GM10847 (cell line): ENCODE data around the gene DNAI2.

Source experiments
- POLR2A ChIP-seq: IDR thresholded peaks from 2 replicates; pipeline ENCODE4 v1.6.1; 2011; ENCODE audit not compliant: insufficient read length; ENCODE audit errors: extremely low read depth

DNAI2 gene

GRCh38 chr17:74307984-74308773 lies 34.1 kb downstream of the DNAI2 start:
- no peak for TF ChIP-seq POLR2A

DNA sequence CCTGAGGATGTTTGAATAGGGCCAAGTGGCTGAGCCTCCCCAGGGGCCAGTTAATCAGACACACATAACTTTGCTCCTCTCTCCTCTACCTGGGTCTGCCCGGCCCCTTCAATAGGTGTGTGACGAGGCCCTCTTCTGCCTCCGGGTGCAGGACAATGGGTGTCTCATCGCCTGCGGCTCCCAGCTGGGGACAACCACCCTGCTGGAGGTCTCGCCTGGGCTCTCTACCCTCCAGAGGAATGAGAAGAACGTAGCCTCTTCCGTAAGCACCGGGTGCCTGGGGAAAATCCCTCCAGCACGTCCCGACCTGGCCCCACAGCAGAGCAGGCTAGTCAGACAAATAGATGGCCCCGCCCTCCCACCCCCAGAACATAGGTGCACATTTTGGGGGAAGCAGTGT lies 35.9 kb downstream of the DNAI2 start:
- TF ChIP-seq POLR2A: no peak

- no peak for TF ChIP-seq POLR2A
Measured at GRCh38 chr17:74314877-74315276, 40.8 kb downstream of the DNAI2 start.

DNA sequence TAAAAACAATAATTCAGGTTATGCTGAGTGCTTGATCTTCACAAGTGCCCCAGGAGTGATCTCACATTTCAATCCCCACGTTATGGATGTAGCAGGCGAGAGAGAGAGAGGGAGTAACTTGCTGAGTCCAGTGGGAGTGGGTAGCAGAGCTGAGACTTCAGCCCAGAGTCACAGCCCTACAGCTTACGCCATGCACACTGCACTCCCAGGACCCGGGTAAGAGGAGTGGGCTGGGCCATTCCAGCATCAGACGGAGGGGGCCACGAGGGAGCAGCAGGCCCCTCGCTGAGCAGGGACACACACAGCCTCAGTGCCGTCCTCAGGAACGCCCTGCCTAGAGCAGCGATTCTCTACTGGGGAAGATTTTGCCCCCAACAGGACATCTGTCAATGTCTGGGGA lies 42.2 kb downstream of the DNAI2 start:
- no peak for TF ChIP-seq POLR2A

DNA sequence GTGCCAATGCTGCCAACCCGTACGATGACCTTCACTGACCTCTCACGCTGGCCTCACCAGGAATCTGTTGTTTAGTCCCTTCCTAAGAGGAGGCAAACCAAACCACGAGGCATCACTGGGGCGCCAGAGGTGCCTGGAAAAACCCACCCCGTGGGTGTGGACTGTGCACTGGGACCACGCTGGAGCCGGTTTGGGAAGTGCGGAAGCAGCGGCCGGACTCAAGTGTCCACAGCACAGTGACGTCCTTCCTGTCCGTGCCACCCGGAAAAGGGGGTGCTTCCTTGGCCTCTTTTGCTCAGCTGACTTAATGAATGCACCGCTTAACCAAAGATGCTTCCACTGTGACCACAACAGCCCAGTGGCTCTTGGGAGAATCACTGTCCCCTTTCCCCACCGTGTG lies 43.0 kb downstream of the DNAI2 start:
- TF ChIP-seq POLR2A: no peak

GRCh38 chr17:74318391-74318790 lies 44.4 kb downstream of the DNAI2 start:
- TF ChIP-seq POLR2A: no peak

DNA sequence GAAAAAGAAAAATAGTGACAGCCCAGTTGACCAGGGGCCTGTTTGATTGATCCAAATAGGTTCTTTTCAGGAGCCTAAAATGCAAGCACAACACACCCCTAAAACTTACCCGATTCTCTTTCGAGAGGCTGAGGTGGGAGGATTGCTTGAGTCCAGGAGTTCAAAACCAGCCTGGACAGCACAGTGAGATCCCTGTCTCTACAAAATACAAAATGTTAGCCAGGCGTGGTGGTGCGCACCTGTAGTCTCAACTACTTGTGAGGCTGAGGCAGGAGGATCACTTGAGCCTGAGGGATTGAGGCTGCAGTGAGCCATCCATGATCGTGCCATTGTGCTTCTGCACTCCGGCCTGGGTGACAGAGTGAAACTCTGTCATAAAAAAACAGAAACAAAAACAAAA lies 50.5 kb downstream of the DNAI2 start:
- no peak for TF ChIP-seq POLR2A

GRCh38 chr17:74325376-74325742 lies 51.3 kb downstream of the DNAI2 start:
- TF ChIP-seq POLR2A: no peak

DNA sequence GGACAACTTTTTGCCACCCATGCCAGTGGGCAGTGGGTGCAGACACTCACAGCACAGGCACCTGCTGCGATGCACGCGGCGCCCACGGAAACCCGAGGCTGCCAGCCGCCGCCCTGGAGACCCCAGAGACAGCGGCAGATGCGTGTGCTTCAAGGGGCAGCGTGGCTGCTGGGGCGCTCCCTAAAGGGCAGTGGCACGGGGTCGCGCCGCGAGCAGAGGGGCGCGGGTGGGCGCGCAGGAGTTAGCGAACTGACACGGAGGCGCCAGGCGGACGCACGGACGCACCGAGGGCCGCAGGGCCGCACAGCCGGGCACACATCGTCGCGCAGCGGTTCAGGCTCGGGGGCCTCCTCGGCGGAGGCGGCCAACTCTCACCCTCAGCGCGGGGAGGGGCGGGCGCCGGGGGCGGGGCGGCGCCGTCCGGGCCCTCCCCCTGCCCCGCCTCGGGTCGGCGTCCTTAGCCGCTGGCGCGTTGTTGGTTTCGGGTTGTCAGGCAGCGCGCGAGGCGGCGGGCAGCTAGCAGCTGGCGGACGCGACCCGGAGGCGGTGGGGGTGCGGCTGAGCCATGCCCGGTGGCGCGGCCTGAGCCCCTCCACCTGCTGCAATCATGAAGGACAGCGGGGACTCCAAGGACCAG lies 51.8 kb downstream of the DNAI2 start, which contains the start of gene KIF19:
TSS of gene KIF19 (plus strand) at position 484 of the 637 bp plus-strand sequence. CDS start at position 608, 124 bp downstream.
- TF ChIP-seq POLR2A: no peak

DNA sequence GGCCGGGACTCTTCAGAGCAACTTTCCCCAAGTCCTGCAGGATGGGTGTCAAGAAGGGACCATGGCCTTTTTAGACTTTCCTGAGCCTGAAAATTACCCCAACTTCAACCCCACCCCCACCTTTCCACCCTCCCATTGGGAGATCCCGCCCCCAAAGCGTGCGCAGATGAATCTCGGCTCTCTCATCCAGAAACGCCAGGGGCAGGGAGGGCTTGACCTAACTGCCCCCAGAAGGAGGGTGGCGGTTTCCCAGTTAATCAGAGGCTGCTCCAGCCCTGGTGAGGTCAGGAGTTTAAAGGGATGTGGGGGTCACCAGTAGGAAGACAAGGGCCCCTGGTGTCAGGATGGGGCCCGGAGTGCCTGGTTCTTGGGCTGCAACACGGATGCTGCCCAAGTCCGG lies 52.5 kb downstream of the DNAI2 start:
- no peak for TF ChIP-seq POLR2A

- TF ChIP-seq POLR2A: no peak
Measured at GRCh38 chr17:74328487-74328886, 54.5 kb downstream of the DNAI2 start.

DNA sequence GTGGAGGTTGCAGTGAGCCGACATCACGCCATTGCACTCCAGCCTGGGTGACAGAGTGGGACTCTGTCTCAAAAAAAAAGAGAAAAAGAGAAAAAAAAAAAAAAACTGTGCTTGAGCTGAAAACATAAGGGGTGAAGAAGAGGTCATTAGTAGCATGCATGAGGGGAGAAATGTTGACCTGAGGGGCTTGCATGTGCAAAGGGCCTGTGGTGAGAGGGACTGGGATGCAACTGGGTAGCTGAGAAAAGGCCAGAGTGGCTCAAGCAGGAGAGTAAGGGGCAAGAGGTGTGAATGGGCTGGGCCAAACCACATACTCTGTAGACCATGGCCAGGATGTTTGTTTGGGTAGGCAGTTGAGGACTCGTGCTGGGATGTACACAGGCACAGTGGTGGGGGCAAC lies 55.3 kb downstream of the DNAI2 start:
- TF ChIP-seq POLR2A: no peak

GRCh38 chr17:74330446-74330845 lies 56.4 kb downstream of the DNAI2 start:
- TF ChIP-seq POLR2A: no peak

- TF ChIP-seq POLR2A: no peak
Measured at GRCh38 chr17:74332017-74332650, 58.1 kb downstream of the DNAI2 start.

DNA sequence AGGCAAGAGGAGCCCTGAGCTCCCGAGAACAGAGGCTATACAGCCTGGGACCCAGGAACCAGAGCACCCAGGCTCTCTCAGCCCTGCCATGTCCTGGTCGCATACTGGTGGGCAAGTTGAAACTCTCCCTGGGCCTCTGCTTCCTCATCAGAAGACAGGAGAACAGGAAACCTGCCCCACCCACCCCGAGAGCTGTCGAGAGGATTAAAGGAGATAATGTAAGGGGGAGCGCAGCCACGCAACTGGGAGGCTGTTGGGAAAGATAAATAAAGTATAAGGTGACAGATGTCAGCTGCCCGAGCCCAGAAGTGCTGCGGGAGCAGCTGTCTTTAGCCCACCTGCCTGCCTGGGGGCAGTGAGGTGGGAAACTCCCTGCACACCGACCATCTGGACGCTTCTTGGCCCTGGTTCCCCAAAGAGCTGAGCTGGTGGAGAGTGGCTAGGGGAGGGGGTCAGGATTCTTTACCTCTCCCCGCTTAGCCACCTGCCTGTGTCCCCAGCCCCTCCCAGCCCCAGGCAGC lies 58.8 kb downstream of the DNAI2 start:
- no peak for TF ChIP-seq POLR2A
